IPS-20b (cell line): ENCODE measurements around the gene AZI2.

Experiments
- H3K27ac ChIP-seq: one replicate; pipeline ENCODE4 v1.5.1; 2013; ENCODE audit warnings: low read length
- H3K27me3 ChIP-seq: 2 replicates; pipeline ENCODE4 v1.6.1; 2013; ENCODE audit warnings: mild to moderate bottlenecking, low read length, inconsistent platforms; ENCODE audit not compliant: insufficient read depth
- H3K36me3 ChIP-seq: 2 replicates; pipeline ENCODE4 v1.6.1; 2013; ENCODE audit warnings: low read depth, mild to moderate bottlenecking, inconsistent platforms, low read length, moderate library complexity; ENCODE audit not compliant: insufficient read depth
- H3K4me1 ChIP-seq: 2 replicates; pipeline ENCODE4 v1.6.1; 2013; ENCODE audit warnings: mild to moderate bottlenecking, control low read depth, inconsistent platforms, low read length, moderate library complexity; ENCODE audit not compliant: insufficient read depth
- H3K4me3 ChIP-seq: 2 replicates; pipeline ENCODE4 v1.5.1; 2013; ENCODE audit warnings: mild to moderate bottlenecking, low read length, inconsistent platforms
- H3K9ac ChIP-seq: 2 replicates; pipeline ENCODE4 v1.6.1; 2013; ENCODE audit warnings: low read depth, mild to moderate bottlenecking, inconsistent platforms, low read length, moderate library complexity
- H3K9me3 ChIP-seq: 2 replicates; pipeline ENCODE4 v1.6.1; 2013; ENCODE audit warnings: mild to moderate bottlenecking, low read depth, low read length, inconsistent platforms; ENCODE audit not compliant: insufficient read depth

AZI2 gene, protein sequence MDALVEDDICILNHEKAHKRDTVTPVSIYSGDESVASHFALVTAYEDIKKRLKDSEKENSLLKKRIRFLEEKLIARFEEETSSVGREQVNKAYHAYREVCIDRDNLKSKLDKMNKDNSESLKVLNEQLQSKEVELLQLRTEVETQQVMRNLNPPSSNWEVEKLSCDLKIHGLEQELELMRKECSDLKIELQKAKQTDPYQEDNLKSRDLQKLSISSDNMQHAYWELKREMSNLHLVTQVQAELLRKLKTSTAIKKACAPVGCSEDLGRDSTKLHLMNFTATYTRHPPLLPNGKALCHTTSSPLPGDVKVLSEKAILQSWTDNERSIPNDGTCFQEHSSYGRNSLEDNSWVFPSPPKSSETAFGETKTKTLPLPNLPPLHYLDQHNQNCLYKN

DNA sequence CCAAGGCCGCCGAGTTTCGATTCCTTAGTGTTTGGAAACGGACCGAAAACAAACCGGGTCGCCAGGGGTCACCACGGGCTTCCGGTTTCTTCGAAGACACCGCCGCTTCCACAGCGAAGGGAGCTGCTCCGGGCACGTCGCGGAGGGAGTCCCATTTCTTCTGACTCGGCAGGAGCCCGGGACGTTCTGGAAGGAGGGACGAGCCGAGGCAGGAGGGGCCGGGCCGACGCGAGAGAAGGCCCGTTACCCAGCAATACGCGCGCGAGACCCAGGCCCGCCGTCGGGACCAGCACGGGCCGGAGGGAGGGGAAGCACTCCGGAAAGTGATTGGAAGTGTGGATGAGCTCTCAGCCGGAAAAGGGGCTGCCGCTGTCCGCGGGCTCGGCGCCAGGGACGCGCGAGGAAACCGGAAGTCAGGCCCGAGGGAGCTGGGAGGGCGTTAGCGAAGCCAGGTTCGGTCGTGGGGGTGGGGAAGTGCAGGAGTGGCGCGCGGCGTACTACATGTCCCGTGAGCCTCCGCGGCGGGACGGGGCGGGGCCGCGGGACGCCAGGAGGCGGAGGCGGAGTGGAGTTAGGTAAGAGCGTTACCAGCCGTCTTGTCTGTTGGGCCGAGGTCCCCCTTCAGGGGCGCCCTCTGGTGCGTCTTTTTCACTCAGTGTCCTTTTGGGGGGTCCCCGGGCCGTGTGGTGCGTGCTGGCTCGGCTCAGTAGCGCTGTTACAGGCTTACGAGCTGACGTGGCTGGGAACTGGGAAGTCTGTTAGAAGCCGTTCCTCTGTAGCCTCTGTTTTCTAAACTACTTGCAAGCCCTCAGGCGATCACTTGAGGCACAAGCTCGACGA is at the start of gene AZI2, which contains the start of gene ZCWPW2:
Gene AZI2, minus strand, starts transcription at position 196 of the 840 bp plus-strand sequence. CDS start 8,207 bp downstream, outside the sequence.
Gene ZCWPW2, plus strand, starts transcription at position 93 of the 840 bp plus-strand sequence. CDS start 64,348 bp downstream, outside the sequence.
- H3K4me1 ChIP-seq = peaks cover 9% of the 10 kb centered on the region
- H3K27me3 ChIP-seq = no peaks in the 10 kb centered on the region

DNA sequence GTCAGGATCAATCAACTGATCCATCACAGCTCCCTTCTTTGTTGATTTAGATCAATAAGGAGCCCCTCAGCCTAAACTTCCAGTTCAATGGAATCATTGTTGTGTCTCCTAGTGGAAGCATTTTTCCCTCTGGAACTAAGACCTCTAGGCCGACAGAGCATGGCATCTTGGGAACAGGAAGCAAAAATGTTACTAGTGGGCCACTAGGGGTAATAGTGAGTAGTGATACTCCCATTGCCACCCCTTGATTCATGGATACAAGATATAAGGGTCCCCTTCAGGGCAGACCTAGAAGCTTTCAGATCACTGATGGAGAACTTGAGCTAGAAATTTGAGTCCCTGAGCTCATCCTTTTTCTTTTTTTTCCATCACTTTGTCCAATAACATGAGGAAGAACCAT is 40.4 kb upstream of the AZI2 start:
- H3K27ac ChIP-seq = no peak overlapping the region
- H3K9ac ChIP-seq = no peak overlapping the region
- H3K27me3 ChIP-seq = no peaks in the 10 kb centered on the region
- H3K4me1 ChIP-seq = no peaks in the 10 kb centered on the region
- no peak overlapping the region for H3K4me3 ChIP-seq
- no peaks in the 10 kb centered on the region for H3K9me3 ChIP-seq
- H3K36me3 ChIP-seq = no peaks in the 10 kb centered on the region

More for the DNA sequence above, at the start of gene AZI2, which contains the start of gene ZCWPW2:
- Histone ChIP-seq H3K9me3 (peaks cover 7% of the 10 kb centered on the region; the same call in 1 of the 2 replicates), H3K9ac (peak within 1 kb of the TSS; percentile 82), H3K4me3 (peak within 1 kb of the TSS; percentile 90), H3K36me3 (peaks cover 5% of the 10 kb centered on the region; the same call in 1 of the 2 replicates), H3K27ac (peak within 1 kb of the TSS; percentile 44)

DNA sequence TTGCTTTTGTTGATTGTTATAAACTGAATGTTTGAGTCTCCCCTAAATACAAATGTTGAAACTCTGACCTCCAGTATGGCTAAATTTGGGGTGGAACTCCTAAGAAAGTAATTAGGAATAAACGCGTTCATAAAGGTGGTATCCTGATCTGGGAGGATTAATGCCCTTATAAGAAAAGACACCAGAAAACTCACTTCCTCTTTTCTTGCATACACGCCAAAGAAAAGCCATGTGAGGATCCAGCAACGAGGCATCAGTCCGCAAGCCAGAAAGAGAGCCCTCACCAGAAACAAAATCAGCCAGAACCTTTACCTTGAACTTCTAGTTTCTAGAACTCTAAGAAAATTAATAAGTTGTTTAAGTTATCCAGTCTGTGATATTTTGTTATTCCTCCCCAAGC is 37.4 kb upstream of the AZI2 start:
- Histone ChIP-seq H3K27ac (no peak overlapping the region), H3K4me3 (no peak overlapping the region), H3K9ac (no peak overlapping the region), H3K27me3 (no peaks in the 10 kb centered on the region), H3K9me3 (no peaks in the 10 kb centered on the region), H3K4me1 (no peaks in the 10 kb centered on the region), H3K36me3 (no peaks in the 10 kb centered on the region)

DNA sequence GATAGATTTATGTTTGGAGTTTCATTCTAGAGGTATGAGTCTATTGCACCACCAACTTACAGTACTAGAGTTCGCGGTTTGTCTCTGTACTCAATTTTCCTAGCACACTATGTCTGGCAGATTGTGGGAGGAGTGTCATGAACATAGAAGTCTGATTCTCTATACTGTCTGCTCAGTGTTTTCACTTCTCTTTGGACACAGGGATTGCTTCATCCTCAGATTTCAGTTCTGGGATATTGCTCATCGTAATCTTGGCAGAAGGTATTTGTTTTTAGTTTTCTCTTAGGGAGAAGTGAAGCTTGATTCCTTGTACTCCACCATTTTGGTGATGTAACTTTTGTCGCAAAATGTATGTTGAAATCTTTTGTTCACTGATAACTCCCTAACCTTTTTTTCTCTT is 27.8 kb upstream of the AZI2 start:
- Histone ChIP-seq H3K36me3 (no peaks in the 10 kb centered on the region), H3K27ac (no peak overlapping the region), H3K4me3 (no peak overlapping the region), H3K9ac (no peak overlapping the region), H3K4me1 (no peaks in the 10 kb centered on the region), H3K9me3 (peaks cover 8% of the 10 kb centered on the region; the same call in 1 of the 2 replicates), H3K27me3 (no peaks in the 10 kb centered on the region)

DNA sequence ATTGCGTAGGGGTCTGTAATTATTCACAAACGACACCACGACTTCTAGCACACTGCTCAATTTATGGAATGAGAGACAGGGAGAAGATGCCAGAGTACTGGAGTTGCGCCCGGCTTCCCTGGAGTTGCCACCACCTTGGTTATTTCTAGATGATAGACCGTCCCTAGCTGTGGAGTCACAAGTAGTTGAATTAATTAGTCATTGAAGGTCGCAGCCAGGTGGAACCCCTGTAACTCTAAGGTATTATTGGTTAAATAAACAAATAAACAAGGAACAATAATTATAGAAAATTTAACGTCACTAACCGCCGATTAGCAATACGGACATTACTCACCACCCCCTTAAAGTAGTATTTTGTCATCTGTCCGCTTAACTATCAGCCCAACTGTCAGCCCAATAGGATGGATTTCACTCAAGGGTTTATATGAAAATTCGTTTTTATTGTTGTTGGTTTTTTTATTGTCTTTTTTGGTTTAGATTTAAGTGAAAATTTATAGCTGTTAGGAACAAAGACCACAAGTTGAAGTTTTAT is 911 bp upstream of the AZI2 start:
- H3K4me1 ChIP-seq = peaks cover 9% of the 10 kb centered on the region
- peaks cover 11% of the 10 kb centered on the region; the same call in 1 of the 2 replicates for H3K9me3 ChIP-seq
- peaks cover 5% of the 10 kb centered on the region; the same call in 1 of the 2 replicates for H3K36me3 ChIP-seq
- H3K9ac ChIP-seq = peak overlapping the region; percentile 82; the same call in 1 of the 2 replicates
- peak overlapping the region; percentile 44 for H3K27ac ChIP-seq
- no peaks in the 10 kb centered on the region for H3K27me3 ChIP-seq
- H3K4me3 ChIP-seq = peak overlapping the region; percentile 90

DNA sequence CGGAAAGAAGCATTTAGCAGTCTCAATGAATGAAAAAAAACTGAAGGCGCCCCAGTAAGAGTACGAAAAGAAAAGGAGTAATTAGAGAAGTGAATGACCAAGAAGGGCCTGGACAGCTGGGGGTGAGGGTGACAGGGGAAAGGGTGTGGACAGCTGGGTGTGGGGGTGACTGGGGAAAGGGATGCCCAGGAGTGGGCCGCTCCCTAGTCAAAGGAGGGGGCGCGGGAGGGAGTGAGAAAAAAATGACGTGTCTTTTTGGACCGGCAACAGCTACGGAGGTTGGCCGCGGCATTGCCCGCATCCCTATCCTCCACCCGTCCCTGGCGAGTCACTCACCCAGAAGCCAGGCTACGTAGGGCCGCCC is 377 bp downstream of the AZI2 start:
- no peaks in the 10 kb centered on the region for H3K27me3 ChIP-seq
- peak overlapping the region; percentile 90 for H3K4me3 ChIP-seq
- no peak overlapping the region for H3K27ac ChIP-seq
- H3K9ac ChIP-seq = peak overlapping the region; percentile 82
- H3K36me3 ChIP-seq = no peaks in the 10 kb centered on the region
- peaks cover 9% of the 10 kb centered on the region for H3K4me1 ChIP-seq
- peaks cover 1% of the 10 kb centered on the region; the same call in 1 of the 2 replicates for H3K9me3 ChIP-seq

DNA sequence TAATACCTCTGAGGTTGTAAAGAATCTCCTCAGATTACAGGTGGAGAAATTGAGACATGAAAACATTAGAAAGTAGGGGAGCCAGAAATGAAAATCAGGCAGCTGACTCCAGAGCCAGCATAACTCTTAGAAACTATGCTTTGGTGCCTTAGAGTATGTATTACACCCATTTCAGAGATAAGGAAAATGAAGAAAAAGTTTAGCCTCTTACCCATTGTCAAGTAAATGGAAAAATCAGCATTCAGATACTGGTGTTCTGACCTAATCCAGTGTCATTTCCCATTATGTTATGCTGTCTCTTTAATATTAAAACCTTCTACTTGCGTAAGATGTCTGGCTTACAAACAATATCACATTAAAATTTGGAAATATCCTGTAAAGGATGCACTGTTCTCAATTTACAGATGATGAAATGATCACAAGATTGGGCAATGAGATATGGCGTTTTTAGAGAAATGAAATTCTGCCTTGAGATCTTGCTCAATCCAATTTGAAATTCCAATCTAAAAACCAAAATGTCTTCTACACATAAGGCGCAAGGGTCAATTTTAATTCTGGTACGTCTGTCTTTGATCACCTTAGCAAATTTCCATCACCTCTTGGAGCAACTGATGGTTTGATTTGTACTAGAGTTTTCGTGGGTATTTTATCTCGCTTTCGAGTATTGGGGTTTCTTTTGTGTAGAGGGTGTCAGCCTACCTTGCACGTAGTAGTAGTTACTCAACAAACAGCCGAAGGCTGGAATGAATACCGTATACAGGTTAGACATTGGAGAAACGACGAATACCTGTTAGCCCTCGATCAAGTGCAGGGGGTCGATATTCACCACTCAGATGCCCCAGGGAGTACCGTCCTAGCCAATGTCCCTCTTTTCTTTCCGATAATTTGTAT is 1.0 kb downstream of the AZI2 start:
- Histone ChIP-seq H3K4me1 (peaks cover 9% of the 10 kb centered on the region), H3K36me3 (no peaks in the 10 kb centered on the region), H3K27me3 (no peaks in the 10 kb centered on the region), H3K27ac (no peak overlapping the region), H3K4me3 (peak overlapping the region; percentile 90), H3K9ac (peak overlapping the region; percentile 82), H3K9me3 (no peaks in the 10 kb centered on the region)

DNA sequence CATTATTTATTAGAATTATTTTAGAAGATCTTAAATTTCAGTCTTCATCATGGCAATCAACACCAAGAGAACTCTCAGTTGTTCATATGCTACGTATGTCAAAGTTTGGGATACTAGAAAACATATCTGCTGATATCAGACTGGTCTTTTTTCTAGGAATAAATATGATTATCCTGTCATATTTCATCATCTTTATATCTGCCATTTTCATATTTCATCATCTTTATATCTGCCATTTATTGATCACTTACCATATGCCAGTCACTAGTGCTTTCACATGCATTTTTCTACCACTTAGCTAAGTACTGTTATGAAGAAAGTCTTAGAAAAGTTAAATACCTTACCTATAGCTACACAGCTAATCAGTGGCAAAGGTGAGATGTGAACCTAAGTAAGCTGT is 2.9 kb downstream of the AZI2 start:
- Histone ChIP-seq H3K27ac (no peak overlapping the region), H3K36me3 (no peaks in the 10 kb centered on the region), H3K4me1 (peaks cover 9% of the 10 kb centered on the region), H3K9me3 (no peaks in the 10 kb centered on the region), H3K27me3 (no peaks in the 10 kb centered on the region), H3K9ac (no peak overlapping the region), H3K4me3 (no peak overlapping the region)

DNA sequence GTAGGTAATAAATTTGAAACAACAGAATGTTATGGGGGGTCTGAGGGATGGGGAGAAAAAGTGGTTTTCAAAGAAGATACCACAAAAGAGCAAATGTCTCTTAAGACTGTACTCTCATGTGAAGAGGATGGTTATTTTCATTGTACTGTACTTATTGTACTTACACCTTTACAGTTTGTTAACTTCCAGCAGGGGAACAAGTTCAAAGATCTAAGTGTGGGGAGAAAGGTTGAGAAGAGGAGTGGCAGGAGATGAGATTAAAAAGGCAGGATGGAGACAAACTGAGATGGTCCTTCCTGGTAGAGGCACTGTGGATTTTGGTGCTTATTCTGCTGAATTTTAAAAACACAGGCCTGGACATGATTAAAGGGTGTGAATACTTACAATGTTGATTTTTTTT is 5.5 kb downstream of the AZI2 start:
- H3K9ac ChIP-seq = no peak overlapping the region; the same call in 1 of the 2 replicates
- no peaks in the 10 kb centered on the region for H3K27me3 ChIP-seq
- peaks cover 9% of the 10 kb centered on the region for H3K4me1 ChIP-seq
- H3K27ac ChIP-seq = no peak overlapping the region
- no peaks in the 10 kb centered on the region for H3K9me3 ChIP-seq
- H3K36me3 ChIP-seq = peaks cover 13% of the 10 kb centered on the region
- no peak overlapping the region for H3K4me3 ChIP-seq

DNA sequence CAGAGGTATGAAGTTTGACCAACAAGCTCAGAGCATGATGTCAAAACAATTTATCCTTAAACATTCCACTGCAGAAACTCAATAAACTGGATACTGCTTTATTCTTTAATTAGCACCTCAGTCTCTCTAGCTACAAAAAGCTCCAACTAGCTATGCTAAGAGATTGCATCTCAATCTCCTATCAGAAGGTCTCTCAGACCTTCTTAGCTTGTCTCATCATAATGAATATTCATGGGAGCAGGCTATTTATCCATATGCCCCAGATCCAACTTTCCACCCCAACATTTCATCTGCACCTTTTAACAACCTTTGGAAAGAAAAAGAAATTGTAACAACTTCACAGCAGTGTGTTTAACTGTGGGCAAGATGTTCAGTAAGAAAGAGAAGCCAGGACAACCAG is 11.4 kb downstream of the AZI2 start:
- no peaks in the 10 kb centered on the region for H3K27me3 ChIP-seq
- H3K9ac ChIP-seq = no peak overlapping the region
- H3K27ac ChIP-seq = no peak overlapping the region
- no peaks in the 10 kb centered on the region for H3K9me3 ChIP-seq
- H3K36me3 ChIP-seq = peaks cover 41% of the 10 kb centered on the region
- H3K4me3 ChIP-seq = no peak overlapping the region
- H3K4me1 ChIP-seq = no peaks in the 10 kb centered on the region

DNA sequence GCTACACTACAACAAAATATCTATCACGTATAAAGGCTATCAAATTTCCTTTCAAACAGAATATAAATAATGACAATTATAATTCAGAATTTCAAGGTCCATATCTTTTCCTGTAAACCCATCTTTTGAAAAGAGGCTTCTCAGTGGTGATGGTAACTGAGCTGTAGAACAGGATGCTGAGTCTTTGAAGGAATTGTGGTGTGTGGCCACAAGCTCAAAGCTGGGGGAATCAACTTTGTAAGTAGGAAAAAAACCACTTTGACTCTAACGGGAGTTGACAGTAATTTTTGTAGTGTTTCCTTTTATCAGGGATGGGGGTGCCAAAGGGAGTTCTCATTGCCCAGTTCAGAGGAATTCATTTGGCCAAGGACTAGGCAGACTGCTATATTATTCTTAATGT is 13.4 kb downstream of the AZI2 start:
- no peak overlapping the region for H3K4me3 ChIP-seq
- no peak overlapping the region for H3K9ac ChIP-seq
- H3K36me3 ChIP-seq = peaks cover 48% of the 10 kb centered on the region
- no peaks in the 10 kb centered on the region for H3K4me1 ChIP-seq
- H3K9me3 ChIP-seq = no peaks in the 10 kb centered on the region
- H3K27me3 ChIP-seq = no peaks in the 10 kb centered on the region
- no peak overlapping the region for H3K27ac ChIP-seq
